HG03066 (cell line): ENCODE measurements around the gene CCNC.
"Not testable (repeated sequence)": the region's sequence is repeated elsewhere in the genome, so short reads cannot be mapped to it uniquely, and the experiment has no call there.

Experiments
- ATAC-seq: cut with Tn5 transposase; IDR thresholded peaks from one replicate; pipeline ENCODE4 v1.9.1; 2021; ENCODE audit warnings: low read depth; ENCODE audit not compliant: unreplicated experiment

CCNC gene

GRCh38 chr6:99603421-99604165 is 35.1 kb upstream of the CCNC start:
- ATAC-seq, result peak; percentile 43

- ATAC-seq, result peak; percentile 4
Observed at GRCh38 chr6:99602520-99603420, 34.3 kb upstream of the CCNC start.

- ATAC-seq, result not testable (repeated sequence)
Observed at GRCh38 chr6:99594696-99595095, 26.2 kb upstream of the CCNC start.

- no peak for ATAC-seq
Observed at GRCh38 chr6:99592900-99593299, 24.4 kb upstream of the CCNC start.

GRCh38 chr6:99591673-99592364 is 23.4 kb upstream of the CCNC start:
- ATAC-seq, result no peak

- ATAC-seq, result no peak
Observed at GRCh38 chr6:99590728-99591672, 22.5 kb upstream of the CCNC start.

- ATAC-seq, result no peak
Observed at GRCh38 chr6:99589907-99590493, 21.5 kb upstream of the CCNC start.

GRCh38 chr6:99589290-99589672 is 20.8 kb upstream of the CCNC start:
- ATAC-seq, result peak; percentile 39

GRCh38 chr6:99588618-99589289 is 20.3 kb upstream of the CCNC start:
- ATAC-seq, result peak; percentile 91

GRCh38 chr6:99587792-99588191 is 19.3 kb upstream of the CCNC start:
- no peak for ATAC-seq

GRCh38 chr6:99579781-99580180 is 11.3 kb upstream of the CCNC start:
- no peak for ATAC-seq

GRCh38 chr6:99575544-99576227 is 7.2 kb upstream of the CCNC start:
- no peak for ATAC-seq

GRCh38 chr6:99573980-99574617 is 5.6 kb upstream of the CCNC start:
- no peak for ATAC-seq

- ATAC-seq, result no peak
Observed at GRCh38 chr6:99563056-99563723, 5.3 kb downstream of the CCNC start.

GRCh38 chr6:99560668-99561067 is 7.8 kb downstream of the CCNC start:
- ATAC-seq, result no peak

GRCh38 chr6:99559057-99559456 is 9.4 kb downstream of the CCNC start:
- no peak for ATAC-seq

- no peak for ATAC-seq
Observed at GRCh38 chr6:99553888-99554287, 14.6 kb downstream of the CCNC start.
